Stomach (tissue), 9 donors: ENCODE results near the gene RNF149. TPM values are rescaled to one million over a fixed set of nuclear protein-coding genes. Genes with fewer than 3 reads are reported as not detected.

ENCODE experiments used
- DNase-seq, 2 donors: peaks; one replicate each; pipeline versions ENCODE4 v3.0.0 to v3.0.0-alpha.2; 2013 to 2019
- H3K27ac ChIP-seq, 5 donors: fragments of 200-600 bp in 4 of 5; sonication (generic) in 4 of 5; one replicate each; pipeline ENCODE4 v1.5.1; 2013 to 2019; ENCODE audit warnings: mild to moderate bottlenecking in 1 of 5, moderate library complexity in 1 of 5
- H3K27me3 ChIP-seq, 3 donors: fragments of 200-600 bp; sonication (generic); one replicate each; pipeline ENCODE4 v1.5.1; 2017 to 2019; ENCODE audit warnings: mixed run types in 1 of 3
- H3K36me3 ChIP-seq, 4 donors: fragments of 200-600 bp; sonication (generic); 1 replicate in 3 of 4; 2 replicates in 1 of 4; pipeline ENCODE4 v1.5.1; 2016 to 2019
- H3K4me1 ChIP-seq, 4 donors: fragments of 200-600 bp; sonication (generic); one replicate each; pipeline ENCODE4 v1.5.1; 2016 to 2019
- H3K4me3 ChIP-seq, 4 donors: fragments of 200-600 bp; sonication (generic) in 3 of 4; one replicate each; pipeline ENCODE4 v1.5.1; 2016 to 2019; ENCODE audit warnings: mild to moderate bottlenecking in 1 of 4
- H3K9me3 ChIP-seq, 4 donors: fragments of 200-600 bp; sonication (generic); one replicate each; pipeline ENCODE4 v1.5.1; 2016 to 2019
- EP300 ChIP-seq: sonication (generic); formaldehyde crosslinking; IDR thresholded peaks from one replicate; pipeline ENCODE4 v1.6.1; 2017; ENCODE audit warnings: antibody characterized with exemption
- POLR2A ChIP-seq, 4 donors: fragments of 450-650 bp; IDR thresholded peaks; one replicate each; pipeline ENCODE4 v1.6.1; 2016; ENCODE audit warnings: antibody characterized with exemption in 4 of 4, control low read depth in 2 of 4, mild to moderate bottlenecking in 1 of 4, moderate library complexity in 1 of 4
- POLR2AphosphoS5 ChIP-seq, 3 donors: sonication (generic); formaldehyde crosslinking; IDR thresholded peaks; one replicate each; pipeline ENCODE4 v1.6.1; 2016; ENCODE audit warnings: antibody characterized with exemption in 3 of 3
- WGBS, 5 donors: extraction: QIAGEN DNeasy Blood & Tissue Kit in 3 of 5; methylation state at CpG; one replicate each; pipeline versions ENCODE4 v1.1.5 to v1.1.7; 2013 to 2018; 5-methylcytosine and 5-hydroxymethylcytosine counted together
- intact Hi-C: fragments of 100-400 bp; cut with DNase I; formaldehyde crosslinking; loops from one replicate; pipeline ENCODE4 v1.15.1; 2023; ENCODE audit warnings: low total_unique reads
- polyA plus RNA-seq, 3 donors: library from polyadenylated mRNA; stranded (reverse); fragments of 200-250 nt; gene quantifications; one replicate each; pipeline ENCODE4 v1.2.3, GENCODE V29; 2013
- total RNA-seq, 5 donors: library from RNA; depleted of rRNA; stranded (reverse); fragments of >200 nt; gene quantifications; one replicate each; pipeline versions ENCODE4 v1.1.0 to v1.2.3, GENCODE V29; 2014 to 2016
- TF ChIP-seq, protein P1 (sequence below), 7 experiments: fragments of 450-650 bp in 4 of 7; fragments of 200-600 bp in 3 of 7; sonication (generic) in 3 of 7; IDR thresholded peaks; one replicate each; pipeline ENCODE4 v1.5.1; 2016 to 2019; ENCODE audit warnings: antibody characterized with exemption in 7 of 7, control low read depth in 2 of 7, mild to moderate bottlenecking in 1 of 7
- donor health status: healthy with polysubstance abuse.
- donor health status: Bipolar disorder and iron deficiency.
- donor health status: healthy.

The RNF149 gene
- total and polyA plus RNA-seq, 8 donors: 14.8 to 154 (median 35.1) TPM

- H3K36me3 ChIP-seq: no peaks in the 10 kb centered on the region
- H3K4me3 ChIP-seq: no peak overlapping the region
- intact Hi-C loops: no loop called here
- H3K9me3 ChIP-seq: no peaks in the 10 kb centered on the region
- DNase-seq: no peak
- TF ChIP-seq EP300: no peak
- TF ChIP-seq, protein P1, sequence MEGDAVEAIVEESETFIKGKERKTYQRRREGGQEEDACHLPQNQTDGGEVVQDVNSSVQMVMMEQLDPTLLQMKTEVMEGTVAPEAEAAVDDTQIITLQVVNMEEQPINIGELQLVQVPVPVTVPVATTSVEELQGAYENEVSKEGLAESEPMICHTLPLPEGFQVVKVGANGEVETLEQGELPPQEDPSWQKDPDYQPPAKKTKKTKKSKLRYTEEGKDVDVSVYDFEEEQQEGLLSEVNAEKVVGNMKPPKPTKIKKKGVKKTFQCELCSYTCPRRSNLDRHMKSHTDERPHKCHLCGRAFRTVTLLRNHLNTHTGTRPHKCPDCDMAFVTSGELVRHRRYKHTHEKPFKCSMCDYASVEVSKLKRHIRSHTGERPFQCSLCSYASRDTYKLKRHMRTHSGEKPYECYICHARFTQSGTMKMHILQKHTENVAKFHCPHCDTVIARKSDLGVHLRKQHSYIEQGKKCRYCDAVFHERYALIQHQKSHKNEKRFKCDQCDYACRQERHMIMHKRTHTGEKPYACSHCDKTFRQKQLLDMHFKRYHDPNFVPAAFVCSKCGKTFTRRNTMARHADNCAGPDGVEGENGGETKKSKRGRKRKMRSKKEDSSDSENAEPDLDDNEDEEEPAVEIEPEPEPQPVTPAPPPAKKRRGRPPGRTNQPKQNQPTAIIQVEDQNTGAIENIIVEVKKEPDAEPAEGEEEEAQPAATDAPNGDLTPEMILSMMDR (IDR thresholded peaks at IDR 0.05): no peak
- TF ChIP-seq POLR2A (IDR thresholded peaks at IDR 0.05): no peak
- no peak for TF ChIP-seq POLR2AphosphoS5 (IDR thresholded peaks at IDR 0.05)
- peaks cover 0 to 8% (median 0%) of the 10 kb centered on the region in 4 donors for H3K4me1 ChIP-seq
- H3K27me3 ChIP-seq: no peaks in the 10 kb centered on the region
- H3K27ac ChIP-seq: no peak overlapping the region
- 26 to 41% (median 33%) methylated on average over 2 of the region's 2 CpGs for WGBS, 5 donors
Measured at GRCh38 chr2:101337877-101338276, 29.4 kb upstream of the RNF149 start.

DNA sequence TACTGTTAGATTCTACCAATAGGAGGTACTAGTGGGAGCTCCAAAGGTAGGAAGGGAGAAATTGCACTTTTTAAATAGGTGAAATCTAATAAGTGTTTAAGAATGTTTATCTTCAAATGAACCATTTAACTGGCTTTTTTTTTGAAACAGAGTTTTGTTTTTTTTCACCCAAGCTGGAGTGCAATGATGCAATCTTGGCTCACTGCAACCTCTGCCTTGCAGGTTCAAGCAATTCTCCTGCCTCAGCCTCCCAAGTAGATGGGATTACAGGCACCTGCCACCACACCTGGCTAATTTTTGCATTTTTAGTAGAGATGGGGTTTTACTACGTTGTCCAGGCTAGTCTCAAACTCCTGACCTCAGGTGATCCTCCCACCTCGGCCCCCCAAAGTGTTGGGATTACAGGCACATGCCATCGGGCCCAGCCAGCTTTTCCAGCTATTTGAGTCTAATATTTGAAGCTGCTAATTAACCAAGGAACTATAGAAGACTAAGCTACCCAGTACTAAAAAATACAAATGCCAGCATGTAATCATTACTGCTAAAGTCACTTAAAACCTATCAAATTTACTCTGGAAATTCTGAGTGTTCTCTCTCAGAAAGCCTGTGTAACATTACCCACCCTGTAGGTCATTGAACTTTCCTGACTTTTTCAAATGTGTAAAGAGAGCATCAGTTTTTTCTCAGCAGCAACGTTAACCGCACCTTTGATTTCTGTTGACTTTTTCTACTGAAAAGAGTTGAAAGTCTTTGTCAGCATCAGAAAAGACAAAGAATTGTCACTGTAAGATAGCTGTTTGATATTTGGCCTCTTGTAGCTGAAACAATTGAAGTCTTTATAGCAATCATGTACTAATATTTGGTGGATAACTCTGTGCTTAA lies 24.6 kb upstream of the RNF149 start:
- Histone ChIP-seq H3K36me3 (no peaks in the 10 kb centered on the region), H3K27ac (no peak overlapping the region), H3K4me1 (peaks cover 8 to 33% (median 10%) of the 10 kb centered on the region in 4 donors), H3K27me3 (no peaks in the 10 kb centered on the region), H3K4me3 (no peak overlapping the region), H3K9me3 (no peaks in the 10 kb centered on the region)
- intact Hi-C loops: no loop called here
- WGBS, 5 donors: 60 to 85% (median 66%) methylated on average over 5 of the region's 5 CpGs
- DNase-seq: no peak
- TF ChIP-seq EP300 (no peak), POLR2A (IDR thresholded peaks at IDR 0.05) (no peak), POLR2AphosphoS5 (IDR thresholded peaks at IDR 0.05) (no peak)
- TF ChIP-seq, protein P1 (IDR thresholded peaks at IDR 0.05): no peak

- intact Hi-C loops: no loop called here
- DNase-seq: no peak
Measured at GRCh38 chr2:101331202-101331601, 22.7 kb upstream of the RNF149 start.

DNA sequence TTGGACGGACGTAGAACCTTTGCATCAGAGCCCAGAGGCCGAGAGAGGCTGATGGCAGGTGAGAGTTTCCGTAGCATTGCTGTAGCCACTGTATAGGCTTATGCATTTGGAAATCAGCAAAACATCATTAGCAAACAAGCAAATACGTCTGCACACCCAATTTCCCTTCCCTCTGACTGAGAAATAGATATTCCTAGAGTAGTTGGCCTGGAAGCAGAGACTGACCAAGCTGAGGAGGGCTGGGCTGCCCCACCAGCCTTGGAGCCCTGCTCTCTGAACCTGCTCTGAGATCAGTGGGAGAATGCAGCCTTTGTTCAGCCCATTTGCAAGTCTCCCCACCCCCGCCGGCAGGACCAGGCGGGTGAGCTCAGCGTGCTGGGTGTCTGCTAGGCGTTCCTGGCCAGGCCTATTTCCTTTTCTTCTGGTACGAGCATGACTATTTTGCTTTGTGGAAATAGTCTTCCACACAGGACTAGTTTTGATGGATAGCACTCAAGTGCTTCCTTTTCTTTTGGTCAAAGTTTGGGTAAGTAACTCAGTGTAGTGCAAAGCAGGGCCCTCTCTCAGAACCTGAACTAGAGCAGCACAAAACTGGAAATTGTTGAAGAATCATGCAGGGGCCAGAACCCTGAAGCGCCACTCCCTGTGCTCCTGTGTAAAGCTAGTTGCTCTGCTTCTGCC lies 21.9 kb upstream of the RNF149 start:
- intact Hi-C loops: no loop called here
- Histone ChIP-seq H3K27ac (peak overlapping the region; percentile 22 to 87 (median 55)), H3K4me3 (no peak overlapping the region), H3K4me1 (peaks cover 8 to 44% (median 14%) of the 10 kb centered on the region in 4 donors), H3K27me3 (no peaks in the 10 kb centered on the region), H3K9me3 (peaks cover 0 to 5% (median 1%) of the 10 kb centered on the region in 4 donors), H3K36me3 (no peaks in the 10 kb centered on the region)
- peak; percentile 59 to 79 for DNase-seq
- WGBS, 5 donors: 39 to 69% (median 47%) methylated on average over 11 to 12 of the region's 12 CpGs
- peak in 1 of 3 donors; percentile 27 for TF ChIP-seq POLR2AphosphoS5 (IDR thresholded peaks at IDR 0.05)
- TF ChIP-seq EP300: no peak
- no peak for TF ChIP-seq POLR2A (IDR thresholded peaks at IDR 0.05)
- TF ChIP-seq, protein P1 (IDR thresholded peaks at IDR 0.05): no peak

More at GRCh38 chr2:101331202-101331601, 22.7 kb upstream of the RNF149 start:
- H3K9me3 ChIP-seq: no peaks in the 10 kb centered on the region
- 81 to 93% (median 89%) methylated on average over 2 of the region's 2 CpGs for WGBS, 5 donors
- H3K4me3 ChIP-seq: no peak overlapping the region
- TF ChIP-seq EP300 (no peak), POLR2A (IDR thresholded peaks at IDR 0.05) (no peak), POLR2AphosphoS5 (IDR thresholded peaks at IDR 0.05) (no peak)
- TF ChIP-seq, protein P1 (IDR thresholded peaks at IDR 0.05): no peak
- no peaks in the 10 kb centered on the region for H3K27me3 ChIP-seq
- no peaks in the 10 kb centered on the region for H3K36me3 ChIP-seq
- H3K27ac ChIP-seq: peak overlapping the region in 3 of 5 donors; percentile 44 to 87 (median 84)
- peaks cover 8 to 44% (median 14%) of the 10 kb centered on the region in 4 donors for H3K4me1 ChIP-seq
